ENCODE measurements around the gene TANC2.

DNA sequence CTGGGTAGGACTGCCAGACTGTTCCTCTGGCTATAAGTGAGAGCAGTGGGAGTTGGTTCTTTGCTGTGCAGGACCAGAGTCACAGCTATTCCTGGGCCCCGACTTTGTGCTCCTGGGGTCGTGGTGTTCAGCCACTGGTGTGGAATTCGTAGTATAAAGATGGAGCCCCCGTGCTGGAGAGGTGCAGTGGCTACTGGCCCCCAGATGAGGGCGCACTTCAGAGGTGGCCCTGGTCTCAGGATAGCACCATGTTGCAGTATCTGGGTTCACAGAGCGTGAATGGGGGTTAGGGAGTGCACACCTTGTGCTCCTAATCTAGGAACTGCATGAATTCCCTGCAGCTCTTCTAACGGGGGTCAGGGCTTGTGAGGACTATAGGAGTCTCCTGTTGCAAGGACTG, 21.1 kb downstream of the TANC2 start:
- TF ChIP-seq EZH2 (IDR thresholded peaks at IDR 0.05; ENCODE audit: insufficient read depth, poor library complexity, severe bottlenecking) = no peak
- no peak for TF ChIP-seq EZH2phosphoT487 (IDR thresholded peaks at IDR 0.05; ENCODE audit: insufficient read depth, low read depth)

Data from GM23248 (cell line).